HL-60/S4 treated with phorbol 12-myristate 13-acetate at 8.2 ng/mL for 4 days and 3 days (cell line): ENCODE measurements around the gene NLE1.
"Not testable (repeated sequence)": the region's sequence is repeated elsewhere in the genome, so short reads cannot be mapped to it uniquely, and the experiment has no call there.

ENCODE experiments used
- in situ Hi-C: fragments of 300-500 bp; cut with MboI; formaldehyde crosslinking; loops from 2 replicates; pipeline ENCODE4 v1.15.0; 2022; ENCODE audit warnings: low sequenced_read_pairs

The NLE1 gene

GRCh38 chr17:35130392-35130791 is 11.7 kb downstream of the NLE1 start:
- in situ Hi-C loops: no loop called here

GRCh38 chr17:35129973-35130351 is 12.1 kb downstream of the NLE1 start:
- in situ Hi-C loops: no loop called here

GRCh38 chr17:35129154-35129972 is 12.7 kb downstream of the NLE1 start:
- in situ Hi-C loops: no loop called here

DNA sequence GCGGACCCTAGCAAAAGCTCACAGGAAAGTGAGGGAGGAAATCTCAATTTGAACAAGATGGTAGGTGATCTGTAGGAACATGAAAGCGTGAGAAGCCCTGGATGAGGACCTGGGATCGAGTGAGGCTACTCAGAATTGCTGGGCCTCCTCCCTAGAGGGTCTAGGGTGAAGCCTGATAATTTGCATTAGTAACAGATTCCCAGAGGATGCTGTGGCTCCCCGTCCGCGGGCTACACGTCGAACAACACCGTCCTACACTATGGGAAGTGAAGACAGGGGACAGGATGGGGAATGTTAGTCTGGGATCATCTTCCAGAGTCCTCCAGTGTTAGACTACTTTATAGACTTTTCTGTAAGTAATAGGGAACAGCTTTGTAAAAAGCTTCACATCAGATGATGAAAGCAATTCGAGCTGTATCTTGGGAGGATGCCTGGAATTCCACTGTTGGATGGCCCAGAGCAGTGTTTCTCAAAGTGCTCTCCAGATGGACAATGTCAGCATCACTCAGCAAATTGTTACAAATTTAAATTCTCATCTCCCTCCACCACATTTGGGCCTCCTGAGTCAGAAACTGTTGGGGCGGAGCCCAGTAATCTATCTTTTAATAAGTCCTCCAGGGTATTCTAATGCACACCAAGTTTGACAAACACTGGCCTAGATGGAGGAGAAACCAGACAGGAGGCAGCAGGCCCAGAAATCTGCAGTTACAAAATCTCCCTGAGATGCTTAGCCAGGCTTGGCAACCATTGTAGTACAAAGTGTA is 14.2 kb downstream of the NLE1 start:
- in situ Hi-C loops: no loop called here

DNA sequence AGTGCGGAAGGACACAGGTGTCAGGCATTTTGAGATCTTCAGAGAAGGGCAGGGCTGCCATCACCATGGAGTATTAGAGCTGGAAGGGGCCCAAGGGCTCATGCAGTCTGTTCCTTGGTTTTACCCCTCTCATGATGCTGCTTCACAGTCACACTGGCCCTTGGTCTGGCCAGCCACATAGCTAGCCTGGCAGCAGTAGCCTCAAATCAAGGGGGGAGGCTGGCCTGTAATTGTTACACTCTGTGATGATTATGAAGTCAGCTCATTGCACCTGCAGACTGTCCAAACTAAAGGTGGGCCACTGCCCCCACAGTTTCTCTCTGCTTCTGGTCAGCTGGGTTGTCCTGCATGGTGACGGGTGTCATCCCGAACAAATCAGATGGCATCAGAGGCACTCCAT is 20.8 kb downstream of the NLE1 start, which contains the start of gene FNDC8:
Gene FNDC8 (plus strand): TSS at position 301 of the 400 bp plus-strand sequence. CDS start 79 bp downstream, at position 380.
- in situ Hi-C loops: loop anchor here (5.0 to 25.0 kb wide), 3 partner anchors 124 to 709 kb away; no protein-coding TSS in a partner anchor

DNA sequence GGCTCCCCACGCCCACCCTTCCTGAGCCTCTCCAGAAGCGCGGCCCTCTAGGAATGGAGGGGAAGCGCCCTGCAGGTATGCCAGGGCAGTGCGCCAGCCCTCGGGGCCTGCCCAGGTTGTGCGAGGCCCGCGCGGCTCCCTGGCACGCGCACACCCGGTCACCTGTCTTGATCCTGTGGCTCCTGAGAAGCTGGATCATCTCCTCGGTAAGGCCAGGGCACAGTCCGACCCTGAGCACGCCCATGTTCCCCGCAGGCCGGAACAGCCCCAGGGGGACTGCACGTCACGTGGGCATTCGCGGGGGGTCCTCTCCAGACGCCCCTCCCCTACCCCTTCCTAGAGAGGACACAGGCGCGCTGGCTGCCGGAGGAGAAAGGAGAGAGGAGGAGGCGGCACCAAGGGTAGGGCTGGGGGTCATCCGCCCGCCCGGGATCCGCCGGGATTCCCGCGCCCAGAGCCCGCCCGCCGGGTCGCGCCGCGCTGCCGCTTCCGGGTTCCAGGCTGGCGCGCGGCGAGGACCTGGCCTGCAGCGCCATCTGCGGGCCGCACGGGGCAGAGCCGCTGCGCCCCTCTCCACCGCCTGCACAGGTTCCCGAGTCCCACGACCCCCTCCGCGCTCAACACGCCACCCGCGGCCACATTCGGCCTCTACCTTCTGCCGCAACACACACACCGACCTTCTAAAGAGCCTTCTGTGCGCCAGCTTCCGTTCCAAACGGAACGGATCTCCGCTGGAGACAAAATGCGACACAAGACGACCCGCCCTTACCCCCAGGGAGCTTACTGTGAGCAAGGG is 22.5 kb downstream of the NLE1 start, which contains the start of gene RAD51D:
Gene RAD51D (minus strand): TSS at position 491 of the 796 bp plus-strand sequence. CDS start 247 bp downstream, at position 244.
- in situ Hi-C loops: loop anchor here (5.0 to 25.0 kb wide), 3 partner anchors 122 to 707 kb away; no protein-coding TSS in a partner anchor

- in situ Hi-C loops: loop anchor here (25.0 kb wide), 2 partner anchors 581 to 706 kb away; no protein-coding TSS in a partner anchor
Observed at GRCh38 chr17:35117984-35118383, 24.1 kb downstream of the NLE1 start.

- in situ Hi-C loops: loop anchor here (25.0 kb wide), 2 partner anchors 580 to 705 kb away; no protein-coding TSS in a partner anchor
Observed at GRCh38 chr17:35116845-35117244, 25.3 kb downstream of the NLE1 start.

DNA sequence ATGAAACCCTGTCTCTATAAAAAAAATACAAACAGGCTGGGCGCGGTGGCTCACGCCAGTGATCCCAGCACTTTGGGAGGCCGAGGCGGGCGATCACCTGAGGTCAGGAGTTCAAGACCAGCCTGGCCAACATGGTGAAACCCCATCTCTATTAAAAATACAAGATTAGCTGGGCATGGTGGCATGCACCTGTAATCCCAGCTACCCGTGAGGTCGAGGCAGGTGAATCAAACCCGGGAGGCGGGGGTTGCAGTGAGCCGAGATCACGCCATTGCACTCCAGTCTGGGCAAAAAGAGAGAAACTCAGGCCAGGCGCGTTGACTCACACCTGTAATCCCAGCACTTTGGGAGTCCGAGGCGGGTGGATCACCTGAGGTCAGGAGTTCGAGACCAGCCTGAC is 31.3 kb downstream of the NLE1 start:
- in situ Hi-C loops: loop anchor here (25.0 kb wide), 2 partner anchors 573 to 698 kb away; no protein-coding TSS in a partner anchor

- in situ Hi-C loops: loop anchor here (25.0 kb wide), 2 partner anchors 568 to 693 kb away; no protein-coding TSS in a partner anchor
Observed at GRCh38 chr17:35104844-35105450, 37.2 kb downstream of the NLE1 start.

DNA sequence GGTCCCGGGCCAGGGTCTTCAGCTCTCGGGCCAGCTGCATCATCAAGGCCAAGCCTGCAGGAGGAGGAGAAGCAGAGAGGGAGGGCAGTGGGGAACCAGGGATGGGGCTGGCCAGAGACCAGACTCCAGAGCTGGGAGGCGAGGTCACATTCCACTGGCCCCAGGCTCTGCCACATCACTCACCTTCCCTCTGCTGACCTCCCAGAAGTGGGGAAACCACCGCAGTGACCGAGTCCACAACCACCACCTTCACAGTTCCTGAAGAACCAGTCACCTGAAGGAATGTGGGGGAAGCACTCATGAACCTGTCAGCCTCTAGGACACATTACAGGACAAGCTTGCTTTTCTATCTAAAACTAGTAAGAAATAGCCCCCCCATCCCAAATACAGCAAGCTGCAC is 38.8 kb downstream of the NLE1 start:
- in situ Hi-C loops: loop anchor here (25.0 kb wide), 2 partner anchors 566 to 691 kb away; no protein-coding TSS in a partner anchor

DNA sequence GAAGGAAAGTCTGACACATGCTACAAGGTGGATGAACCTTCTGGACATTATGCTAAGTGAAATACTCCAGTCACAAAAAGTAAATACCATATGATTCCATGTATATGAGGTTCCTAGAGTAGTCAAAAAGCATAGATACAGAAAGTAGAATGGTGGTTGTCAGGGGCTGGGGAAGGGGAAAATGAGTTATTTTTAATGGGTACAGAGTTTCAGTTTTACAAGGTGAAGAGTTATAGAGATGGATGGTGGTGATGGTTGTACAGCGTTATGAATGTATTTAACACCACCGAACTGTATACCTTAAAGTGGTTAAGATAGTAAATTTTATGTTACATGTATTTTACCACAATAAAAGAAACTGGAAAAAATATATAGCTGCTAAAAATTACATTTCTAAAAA is 40.4 kb downstream of the NLE1 start:
- in situ Hi-C loops: loop anchor here (25.0 kb wide), 2 partner anchors 564 to 689 kb away; no protein-coding TSS in a partner anchor

DNA sequence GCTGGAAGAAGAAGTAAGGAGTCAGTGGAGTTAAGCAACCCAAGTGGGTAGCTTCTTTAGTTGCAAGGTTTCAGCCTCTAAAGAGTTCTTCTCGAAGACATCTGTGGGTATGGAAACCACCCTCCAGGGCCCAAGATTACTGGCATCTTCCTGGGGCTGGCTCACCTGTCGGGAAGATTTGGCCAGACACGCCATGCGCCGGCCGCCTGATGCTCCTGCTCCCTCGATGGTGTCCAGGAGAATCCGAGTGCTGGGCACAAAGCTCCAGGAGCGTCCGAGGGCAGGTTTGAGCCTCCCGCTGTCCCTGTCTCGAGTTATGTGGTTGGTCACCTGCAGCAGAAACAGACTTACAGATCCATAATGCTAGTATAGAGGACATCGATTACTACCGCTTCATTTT is 41.1 kb downstream of the NLE1 start:
- in situ Hi-C loops: loop anchor here (25.0 kb wide), 2 partner anchors 564 to 689 kb away; no protein-coding TSS in a partner anchor

- in situ Hi-C loops: loop anchor here (25.0 kb wide), 2 partner anchors 563 to 688 kb away; no protein-coding TSS in a partner anchor
Observed at GRCh38 chr17:35099908-35100307, 42.2 kb downstream of the NLE1 start.

DNA sequence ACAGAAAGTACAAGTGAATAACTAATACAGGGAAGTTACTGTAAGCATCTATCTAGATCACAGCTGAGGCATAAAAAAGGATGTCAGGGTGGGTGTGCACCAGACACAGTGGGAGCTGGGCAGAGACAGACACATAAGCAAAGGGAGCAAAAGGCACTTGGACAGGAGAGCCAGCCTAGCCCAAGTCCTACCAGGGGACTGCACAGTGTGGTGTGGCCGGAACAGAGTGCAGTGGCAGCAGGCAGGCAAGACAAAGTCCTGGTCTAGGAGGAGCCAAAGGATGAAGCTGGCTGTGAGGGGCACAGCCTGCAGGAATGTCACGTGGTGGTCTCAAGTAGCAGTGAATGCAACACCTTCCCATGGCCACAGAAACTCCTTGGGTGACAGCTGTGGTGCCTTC is 44.3 kb downstream of the NLE1 start:
- in situ Hi-C loops: no loop called here

DNA sequence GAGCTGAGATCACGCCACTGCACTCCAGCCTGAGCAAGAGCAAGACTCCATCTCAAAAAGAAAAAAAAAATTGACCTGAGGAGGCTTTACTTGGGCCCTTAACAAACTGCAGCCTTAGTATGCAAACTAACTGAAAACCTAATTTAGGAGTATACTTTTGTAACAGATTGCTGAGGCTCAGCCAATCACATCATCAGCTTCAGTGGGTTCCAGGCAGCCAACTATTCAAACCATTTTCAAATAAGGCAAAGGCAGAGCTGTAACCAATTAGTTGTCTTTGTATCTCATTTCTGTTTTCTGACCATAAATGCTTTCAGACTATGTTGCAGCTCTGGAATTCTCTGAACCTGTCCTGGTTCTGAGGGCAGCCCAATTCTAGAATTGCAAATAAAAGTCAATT is 46.4 kb downstream of the NLE1 start:
- in situ Hi-C loops: no loop called here

DNA sequence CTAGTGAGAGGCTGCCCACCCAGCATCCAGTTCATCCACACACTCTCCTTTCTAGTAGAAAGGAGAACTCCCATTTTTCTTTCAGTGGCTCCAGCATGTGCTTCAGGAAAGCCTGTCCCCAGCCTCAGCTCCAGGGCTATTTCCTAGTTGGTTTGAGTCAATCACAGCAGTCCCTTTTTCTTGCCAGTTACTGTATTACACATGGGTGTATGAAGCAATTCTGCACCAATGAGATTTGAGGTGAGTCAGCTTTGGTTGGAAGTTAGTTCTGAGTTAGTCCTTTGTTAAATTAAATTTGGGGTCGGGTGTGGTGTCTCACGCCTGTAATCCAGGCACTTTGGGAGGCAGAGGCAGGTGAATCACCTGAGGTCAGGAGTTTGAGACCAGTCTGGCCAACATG is 47.2 kb downstream of the NLE1 start:
- in situ Hi-C loops: no loop called here

DNA sequence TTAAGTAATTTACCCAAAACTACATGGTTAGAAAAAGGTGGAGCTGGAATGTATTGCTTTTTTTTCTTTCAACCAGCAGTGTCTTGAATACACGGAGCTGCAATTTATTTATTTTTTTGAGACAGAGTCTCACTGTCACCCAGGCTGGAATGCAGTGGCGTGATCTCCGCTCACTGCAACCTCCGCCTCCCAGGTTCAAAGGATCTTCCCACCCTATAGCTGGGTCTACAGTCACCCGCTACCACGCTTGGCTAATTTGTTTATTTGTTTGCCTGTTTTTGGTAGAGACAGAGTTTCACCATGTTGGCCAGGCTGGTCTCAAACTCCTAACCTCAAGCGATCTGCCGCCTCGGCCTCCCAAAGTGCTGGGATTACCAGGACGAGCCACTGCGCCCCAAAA is 51.4 kb downstream of the NLE1 start:
- in situ Hi-C loops: not testable (repeated sequence)

GRCh38 chr17:35089586-35090296 is 52.4 kb downstream of the NLE1 start:
- in situ Hi-C loops: no loop called here
